HFF-Myc (cell line): ENCODE results near the gene ADAMTS16.

Experiments used
- DNase-seq: peaks from one replicate; pipeline ENCODE4 v3.0.0-alpha.2; 2011; ENCODE audit warnings: low read depth; ENCODE audit errors: extremely low read depth
- H3K4me3 ChIP-seq: replicated peaks from 2 replicates; pipeline ENCODE4 v1.5.1; 2011; ENCODE audit warnings: low read depth, mild to moderate bottlenecking, control low read depth, low read length
- CTCF ChIP-seq: IDR thresholded peaks from 2 replicates; pipeline ENCODE4 v1.5.1; 2012; ENCODE audit warnings: mild to moderate bottlenecking, low read depth, low read length, control low read depth; ENCODE audit errors: missing control alignments

ADAMTS16 gene

GRCh38 chr5:5240234-5240633 lies 100.1 kb downstream of the ADAMTS16 start:
- no peak for TF ChIP-seq CTCF
- no peak for DNase-seq
- H3K4me3 ChIP-seq, result no peak overlapping the region

DNA sequence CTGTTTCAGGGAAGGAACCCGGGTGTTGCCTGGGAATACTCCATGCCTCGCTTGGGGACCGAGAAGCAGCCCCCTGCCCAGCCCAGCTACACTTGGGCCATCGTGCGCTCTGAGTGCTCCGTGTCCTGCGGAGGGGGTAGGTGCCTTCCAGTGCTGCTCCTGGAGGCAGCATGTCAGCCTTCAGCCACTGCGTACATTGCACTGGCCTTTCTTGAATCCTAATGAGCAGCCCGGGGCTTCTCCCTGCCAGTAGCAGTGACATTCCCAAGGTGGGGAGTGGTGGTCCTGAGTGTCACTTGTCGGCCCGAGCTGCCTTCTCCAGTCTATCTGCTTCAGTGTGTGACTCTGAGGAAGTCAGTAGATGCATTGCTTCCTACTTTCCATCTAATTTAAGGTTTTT lies 101.9 kb downstream of the ADAMTS16 start:
- DNase-seq, result no peak
- TF ChIP-seq CTCF, result no peak
- no peak overlapping the region for H3K4me3 ChIP-seq

- DNase-seq, result no peak
- no peak overlapping the region for H3K4me3 ChIP-seq
- no peak for TF ChIP-seq CTCF
Measured at GRCh38 chr5:5246736-5247135, 106.6 kb downstream of the ADAMTS16 start.

GRCh38 chr5:5250758-5251157 lies 110.6 kb downstream of the ADAMTS16 start:
- no peak overlapping the region for H3K4me3 ChIP-seq

GRCh38 chr5:5252106-5252505 lies 112.0 kb downstream of the ADAMTS16 start:
- no peak overlapping the region for H3K4me3 ChIP-seq
- no peak for TF ChIP-seq CTCF
- DNase-seq, result no peak

More at GRCh38 chr5:5250758-5251157, 110.6 kb downstream of the ADAMTS16 start:
- no peak for DNase-seq
- TF ChIP-seq CTCF, result no peak

- no peak for DNase-seq
- no peak for TF ChIP-seq CTCF
- no peak overlapping the region for H3K4me3 ChIP-seq
Measured at GRCh38 chr5:5257353-5257752, 117.2 kb downstream of the ADAMTS16 start.

GRCh38 chr5:5258564-5258963 lies 118.4 kb downstream of the ADAMTS16 start:
- DNase-seq, result no peak
- no peak for TF ChIP-seq CTCF

More at GRCh38 chr5:5258564-5258963, 118.4 kb downstream of the ADAMTS16 start:
- H3K4me3 ChIP-seq, result no peak overlapping the region
